K562 (cell line): Measurements from ENCODE around the gene ZNF143. TPM values are rescaled to one million over a fixed set of nuclear protein-coding genes. Genes with fewer than 3 reads are reported as not detected.

Source experiments
- DDX20 ChIP-seq: fragments of 450-650 bp; IDR thresholded peaks from 2 replicates; pipeline ENCODE4 v1.6.1; 2016; ENCODE audit warnings: missing genetic modification characterization, low read depth, mild to moderate bottlenecking, missing compliant biosample characterization, moderate library complexity
- FOXO4 ChIP-seq: fragments of 450-650 bp; formaldehyde crosslinking; IDR thresholded peaks from 2 replicates; pipeline ENCODE4 v1.4.0; 2020; ENCODE audit warnings: mild to moderate bottlenecking, moderate library complexity
- GTF3C2 ChIP-seq: IDR thresholded peaks from 3 replicates; pipeline ENCODE4 v1.6.1; 2011; ENCODE audit warnings: borderline replicate concordance, mild to moderate bottlenecking, moderate library complexity; ENCODE audit not compliant: insufficient read length; ENCODE audit errors: extremely low read depth
- HDAC8 ChIP-seq: fragments of 450-650 bp; IDR thresholded peaks from 2 replicates; pipeline ENCODE4 v1.6.1; 2016; ENCODE audit warnings: mild to moderate bottlenecking, missing genetic modification characterization, moderate library complexity, missing compliant biosample characterization
- MAFF ChIP-seq: IDR thresholded peaks from 2 replicates; pipeline ENCODE4 v1.6.1; 2012; ENCODE audit warnings: low read length, improper control_type of control experiment
- MAZ ChIP-seq, 2 experiments: fragments of 450-650 bp in 1 of 2; sonication (generic) in 1 of 2; formaldehyde crosslinking; IDR thresholded peaks in 1 of 2; conservative IDR thresholded peaks in 1 of 2; 2 replicates each; pipeline versions ENCODE4 v1.4.0 to v1.5.0; 2020; ENCODE audit warnings: mild to moderate bottlenecking in 1 of 2, missing genetic modification reagents in 1 of 2
- NCOA2 ChIP-seq, 2 experiments: fragments of 450-650 bp; IDR thresholded peaks; 2 replicates each; pipeline ENCODE4 v1.6.1; 2018; ENCODE audit warnings: mild to moderate bottlenecking in 2 of 2, moderate library complexity in 1 of 2; ENCODE audit not compliant: partially characterized antibody in 2 of 2
- POLR2B ChIP-seq: fragments of 450-650 bp; IDR thresholded peaks from 2 replicates; pipeline ENCODE4 v1.6.1; 2018; ENCODE audit warnings: low read depth; ENCODE audit not compliant: partially characterized antibody
- SNAPC5 ChIP-seq: fragments of 250-450 bp; sonication (Bioruptor Pico); IDR thresholded peaks from 2 replicates; pipeline ENCODE4 v1.8.0; 2021; ENCODE audit warnings: moderate library complexity, mild to moderate bottlenecking, inconsistent platforms
- SUPT5H ChIP-seq: fragments of 450-650 bp; IDR thresholded peaks from 2 replicates; pipeline ENCODE4 v1.6.1; 2016
- TRIM25 ChIP-seq: fragments of 450-650 bp; IDR thresholded peaks from 2 replicates; pipeline ENCODE4 v1.7.0; 2016; ENCODE audit warnings: borderline replicate concordance
- TSHZ1 ChIP-seq: fragments of 250-450 bp; sonication (Bioruptor Pico); IDR thresholded peaks from 2 replicates; pipeline ENCODE4 v1.4.0; 2020; ENCODE audit warnings: mild to moderate bottlenecking, moderate library complexity
- ZZZ3 ChIP-seq: fragments of 450-650 bp; IDR thresholded peaks from 2 replicates; pipeline ENCODE4 v1.6.1; 2016; ENCODE audit warnings: antibody characterized with exemption, mild to moderate bottlenecking, moderate library complexity
- polyA plus RNA-seq, 8 experiments: library from polyadenylated mRNA; depleted of rRNA in 4 of 8; stranded (reverse) in 5 of 8; unstranded in 3 of 8; fragments of >200 nt; fragmentation: Nextera tagmentation in 2 of 8; fragmentation: Illumina TruSeq in 1 of 8; extraction: Ambion mirVana in 2 of 8; extraction: Trizol in 1 of 8; gene quantifications; 2 replicates each; pipeline versions ENCODE4 v1.2.1 to v1.2.3, GENCODE V29; 2011 to 2014; ENCODE audit warnings: inconsistent platforms in 1 of 8, missing spikeins in 1 of 8
- total RNA-seq, 7 experiments: library from RNA; depleted of rRNA in 6 of 7; stranded (reverse); fragments of >200 nt in 6 of 7; fragmentation: Illumina TruSeq in 2 of 7; extraction: Trizol in 2 of 7; gene quantifications; 2 replicates each; pipeline versions ENCODE4 v1.2.1 to v1.2.3, GENCODE V29; 2011 to 2021; ENCODE audit warnings: low replicate concordance in 1 of 7

Gene ZNF143
- total and polyA plus RNA-seq, 9 of the 15 experiments (the other 6 are each of a cell fraction or from before 2014, with no cell fraction given) = 18.4 to 58.5 (median 27.1) TPM

GRCh38 chr11:9573052-9573774, 112.4 kb downstream of the ZNF143 start, which contains the start of gene WEE1 (continued):
- TF ChIP-seq GTF3C2 (no peak), FOXO4 (no peak), TRIM25 (no peak), SUPT5H (peak; percentile 89), MAFF (no peak), HDAC8 (tag) (no peak), DDX20 (tag) (no peak), TSHZ1 (CRISPR knock-in tag) (no peak), MAZ (CRISPR knock-in tag; conservative IDR thresholded peaks at IDR 0.05 in 1 of 2, IDR thresholded peaks at IDR 0.05 in 1 of 2) (peak; percentile 89 to 95), POLR2B (no peak), ZZZ3 (no peak), SNAPC5 (no peak), NCOA2 (IDR thresholded peaks at IDR 0.05; ENCODE audit: partially characterized antibody in 2 of 2) (no peak)
